GM18498 (cell line): ENCODE data around the gene DCP2.

Experiments
- ATAC-seq: cut with Tn5 transposase; IDR thresholded peaks from one replicate; pipeline ENCODE4 v1.9.1; 2021; ENCODE audit warnings: mild to moderate bottlenecking, moderate library complexity; ENCODE audit not compliant: unreplicated experiment

The DCP2 gene

GRCh38 chr5:112965733-112966306, 10.8 kb upstream of the DCP2 start:
- no peak for ATAC-seq

- no peak for ATAC-seq
Observed at GRCh38 chr5:112967520-112968083, 9.0 kb upstream of the DCP2 start.

- ATAC-seq: no peak
Observed at GRCh38 chr5:112968411-112969106, 8.0 kb upstream of the DCP2 start.

- no peak for ATAC-seq
Observed at GRCh38 chr5:112971276-112971675, 5.3 kb upstream of the DCP2 start.

- no peak for ATAC-seq
Observed at GRCh38 chr5:112973036-112973435, 3.6 kb upstream of the DCP2 start.

- no peak for ATAC-seq
Observed at GRCh38 chr5:112973904-112974303, 2.7 kb upstream of the DCP2 start.

GRCh38 chr5:112974901-112975300, 1.7 kb upstream of the DCP2 start:
- ATAC-seq: no peak

- ATAC-seq: peak; percentile 22
Observed at GRCh38 chr5:112975721-112976431, 722 bp upstream of the DCP2 start.

- no peak for ATAC-seq
Observed at GRCh38 chr5:112977440-112977861, 853 bp downstream of the DCP2 start.

- ATAC-seq: no peak
Observed at GRCh38 chr5:112978836-112979235, 2.2 kb downstream of the DCP2 start.

GRCh38 chr5:112979723-112980122, 3.1 kb downstream of the DCP2 start:
- ATAC-seq: no peak

- ATAC-seq: no peak
Observed at GRCh38 chr5:112983363-112983762, 6.8 kb downstream of the DCP2 start.

- ATAC-seq: no peak
Observed at GRCh38 chr5:112986224-112986623, 9.6 kb downstream of the DCP2 start.

GRCh38 chr5:112995764-112996618, 19.4 kb downstream of the DCP2 start:
- ATAC-seq: peak; percentile 81

- ATAC-seq: no peak
Observed at GRCh38 chr5:112996830-112997374, 20.3 kb downstream of the DCP2 start.

- no peak for ATAC-seq
Observed at GRCh38 chr5:112998296-112998695, 21.7 kb downstream of the DCP2 start.

GRCh38 chr5:113000466-113000865, 23.9 kb downstream of the DCP2 start:
- no peak for ATAC-seq

GRCh38 chr5:113002423-113002822, 25.8 kb downstream of the DCP2 start:
- no peak for ATAC-seq

GRCh38 chr5:113003763-113004162, 27.2 kb downstream of the DCP2 start:
- ATAC-seq: no peak

- ATAC-seq: no peak
Observed at GRCh38 chr5:113005454-113005853, 28.9 kb downstream of the DCP2 start.
